GM19240 (cell line): Measurements from ENCODE around the gene SUCNR1.
A peak's percentile ranks its signal among the peaks of the same experiment; 100 is the strongest.
"Not testable (repeated sequence)": the region's sequence is repeated elsewhere in the genome, so short reads cannot be mapped to it uniquely, and the experiment has no call there.

Experiments
- DNase-seq: peaks from one replicate; pipeline ENCODE4 v3.0.0; 2011; ENCODE audit warnings: low spot score; ENCODE audit not compliant: insufficient read length

Gene SUCNR1

DNA sequence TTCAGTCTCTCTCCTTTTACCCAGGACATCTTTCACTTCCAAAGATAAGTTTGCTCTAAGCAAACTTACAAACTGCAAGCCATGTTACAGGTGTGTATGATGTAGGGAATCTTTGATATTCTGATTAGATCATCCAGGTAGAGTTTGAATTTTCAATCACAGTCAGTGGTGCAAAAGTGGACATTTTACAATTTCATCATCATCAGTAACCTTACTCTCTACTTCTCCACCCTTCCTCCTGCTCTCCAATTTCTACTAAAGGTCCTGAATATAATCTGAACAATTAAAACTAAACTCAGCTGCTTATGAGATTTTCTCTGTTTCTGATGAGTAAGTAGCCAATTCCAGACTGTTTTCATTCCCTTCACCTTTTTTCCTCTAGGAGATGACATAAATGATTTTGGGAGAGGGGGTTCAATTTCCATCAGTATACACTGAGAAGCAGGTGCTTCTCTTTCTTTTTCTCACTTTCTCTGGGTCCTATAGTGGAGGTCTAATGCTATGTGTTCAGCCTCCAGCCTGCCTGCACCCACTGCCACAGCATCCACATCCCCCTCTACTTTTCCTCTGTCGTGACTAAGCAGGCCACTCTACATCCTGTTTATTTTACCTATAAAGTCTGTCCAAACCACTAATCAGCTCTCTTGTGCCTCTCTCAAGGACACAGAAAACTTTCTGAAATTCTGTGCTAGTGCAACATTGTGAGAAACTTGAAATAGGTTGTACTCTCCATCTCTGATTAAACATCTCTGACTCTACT lies 27.6 kb downstream of the SUCNR1 start:
- no peak for DNase-seq

DNA sequence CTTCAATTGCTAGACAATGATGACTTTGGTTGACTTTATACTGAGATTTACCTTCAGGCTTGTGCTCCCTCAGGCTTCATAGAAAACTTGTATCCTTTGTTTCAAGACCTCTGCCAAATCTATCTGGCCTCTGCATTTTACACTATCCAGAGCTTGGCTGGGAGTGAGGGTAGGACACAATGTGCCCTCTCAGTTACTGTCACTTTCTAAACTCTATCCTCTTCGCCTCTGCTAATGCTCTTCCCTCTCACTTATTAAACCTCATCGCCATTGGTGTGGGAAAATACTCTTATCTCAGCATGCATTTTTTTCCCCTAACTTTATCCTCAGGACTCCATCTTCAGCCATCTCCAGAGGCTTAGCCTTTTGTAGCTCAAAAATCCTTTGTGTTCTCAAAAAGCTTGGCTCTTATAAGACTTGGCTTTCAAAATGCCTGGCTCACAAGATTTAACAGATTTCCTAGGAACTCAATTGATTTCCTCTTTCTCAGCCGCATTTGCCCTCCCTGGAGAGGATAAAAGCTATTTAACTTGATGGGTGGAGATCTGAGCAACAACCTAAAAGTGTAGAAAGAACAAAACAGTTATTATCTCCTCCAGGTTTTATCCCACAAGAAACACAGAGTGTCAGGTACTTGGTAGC lies 28.3 kb downstream of the SUCNR1 start:
- no peak for DNase-seq

- no peak for DNase-seq
Measured at GRCh38 chr3:151903501-151903991, 30.1 kb downstream of the SUCNR1 start.

DNA sequence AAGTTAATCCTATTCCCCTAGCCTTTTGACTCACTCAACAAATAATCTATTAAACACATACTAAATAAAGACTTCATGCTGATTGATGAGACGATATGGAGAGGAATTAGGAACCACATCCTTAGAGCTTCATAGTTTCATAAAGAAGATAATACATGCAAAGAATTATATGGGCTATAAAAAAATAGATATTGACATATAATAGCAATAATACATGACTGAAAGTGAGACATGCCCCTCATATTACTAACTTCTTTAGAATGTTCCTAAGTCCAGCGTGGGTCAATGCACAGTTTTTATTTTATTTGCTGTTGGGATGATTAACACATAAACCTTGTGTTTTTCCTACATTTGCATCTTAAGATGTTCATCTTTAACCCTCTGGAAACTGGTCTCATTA lies 32.2 kb downstream of the SUCNR1 start:
- DNase-seq = no peak

GRCh38 chr3:151906751-151907150 lies 33.3 kb downstream of the SUCNR1 start:
- no peak for DNase-seq

- DNase-seq = no peak
Measured at GRCh38 chr3:151908399-151908798, 35.0 kb downstream of the SUCNR1 start.

DNA sequence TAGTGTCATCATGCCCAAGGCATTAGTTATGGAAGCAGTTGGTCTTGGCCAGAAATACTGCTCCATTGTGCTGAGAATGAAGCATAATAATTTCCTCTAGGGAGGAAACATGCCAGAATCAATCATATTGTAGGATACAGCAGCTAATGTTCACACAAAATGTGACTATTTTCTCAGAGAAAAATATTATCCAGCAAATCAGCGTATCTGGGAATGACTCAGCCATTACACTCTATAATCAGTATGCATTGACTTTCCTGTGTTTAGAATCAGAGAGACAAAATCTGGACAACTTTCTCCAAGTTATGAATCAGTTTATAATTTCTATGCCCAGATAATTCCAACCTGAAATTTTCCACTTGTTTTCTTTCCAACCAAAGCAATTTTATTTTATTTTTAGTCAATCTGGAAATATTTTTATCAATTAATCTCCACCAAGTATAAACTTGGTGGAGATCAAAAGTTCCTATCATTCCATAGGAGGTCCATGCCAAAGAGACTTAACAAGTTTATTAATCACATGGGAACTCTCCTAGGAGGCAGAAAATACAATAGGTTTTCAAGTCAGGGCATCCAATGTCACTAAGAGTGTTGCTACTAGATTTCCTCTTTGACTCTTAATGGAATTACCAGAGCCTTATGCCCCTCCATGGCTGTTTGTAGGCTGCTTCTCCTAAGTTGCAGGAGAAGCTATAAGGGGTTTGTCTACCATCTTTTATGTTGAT lies 36.4 kb downstream of the SUCNR1 start:
- DNase-seq = no peak

GRCh38 chr3:151911462-151911861 lies 38.0 kb downstream of the SUCNR1 start:
- no peak for DNase-seq

GRCh38 chr3:151912028-151912427 lies 38.6 kb downstream of the SUCNR1 start:
- DNase-seq = no peak

- no peak for DNase-seq
Measured at GRCh38 chr3:151916781-151917180, 43.3 kb downstream of the SUCNR1 start.

- peak; percentile 4 for DNase-seq
Measured at GRCh38 chr3:151918253-151919029, 45.0 kb downstream of the SUCNR1 start.

DNA sequence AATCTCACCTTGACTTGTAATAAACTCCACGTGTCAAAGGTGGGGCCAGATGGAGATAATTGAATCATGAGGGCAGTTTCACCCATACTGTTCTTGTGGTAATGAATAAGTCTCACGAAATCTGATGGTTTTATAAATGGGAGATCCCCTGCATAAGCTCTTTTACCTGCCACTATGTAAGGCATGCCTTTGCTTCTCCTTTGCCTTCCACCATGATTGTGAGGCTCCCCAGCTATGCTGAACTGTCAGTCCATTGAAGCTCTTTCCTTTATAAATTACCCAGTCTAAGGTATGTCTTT lies 45.5 kb downstream of the SUCNR1 start:
- DNase-seq = no peak

- DNase-seq = no peak
Measured at GRCh38 chr3:151919446-151919845, 46.0 kb downstream of the SUCNR1 start.

DNA sequence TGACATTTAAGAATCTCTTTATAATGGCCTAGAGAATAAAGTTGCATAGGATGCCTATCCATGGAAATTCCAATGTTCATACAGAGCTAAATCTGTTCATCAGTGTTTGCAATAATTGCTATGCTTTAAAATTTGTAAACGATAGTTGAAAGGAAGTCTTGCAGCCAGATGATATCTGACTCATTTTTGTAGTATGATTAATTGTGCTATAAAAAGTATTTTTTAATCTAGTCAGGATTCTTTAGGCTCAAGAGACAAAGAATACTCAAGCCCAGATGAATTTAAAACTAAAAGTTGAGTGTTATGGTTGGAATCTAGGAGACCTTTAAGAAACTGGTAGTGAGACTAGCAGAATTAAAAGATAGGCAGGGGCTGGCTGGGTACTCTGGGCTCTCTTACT lies 50.5 kb downstream of the SUCNR1 start:
- no peak for DNase-seq

DNA sequence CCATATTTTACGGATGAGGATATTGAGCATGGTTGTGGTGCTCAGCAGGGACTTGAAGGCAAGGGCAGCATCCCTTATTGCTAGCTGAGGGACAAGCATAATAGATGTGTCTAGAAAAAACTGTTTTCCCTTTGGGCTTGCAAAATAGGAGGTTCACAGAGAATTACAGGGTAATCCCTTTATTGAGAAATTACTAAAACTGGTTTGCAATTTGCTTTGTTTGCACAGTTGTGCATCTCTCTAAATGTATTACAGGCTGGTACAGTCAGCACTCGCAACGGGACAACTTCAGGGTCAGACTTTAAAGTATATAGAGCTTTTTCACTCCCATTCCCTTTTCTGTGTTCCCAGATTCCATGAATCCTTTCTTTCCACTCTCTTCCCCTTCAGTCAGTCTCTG lies 51.3 kb downstream of the SUCNR1 start:
- no peak for DNase-seq

DNA sequence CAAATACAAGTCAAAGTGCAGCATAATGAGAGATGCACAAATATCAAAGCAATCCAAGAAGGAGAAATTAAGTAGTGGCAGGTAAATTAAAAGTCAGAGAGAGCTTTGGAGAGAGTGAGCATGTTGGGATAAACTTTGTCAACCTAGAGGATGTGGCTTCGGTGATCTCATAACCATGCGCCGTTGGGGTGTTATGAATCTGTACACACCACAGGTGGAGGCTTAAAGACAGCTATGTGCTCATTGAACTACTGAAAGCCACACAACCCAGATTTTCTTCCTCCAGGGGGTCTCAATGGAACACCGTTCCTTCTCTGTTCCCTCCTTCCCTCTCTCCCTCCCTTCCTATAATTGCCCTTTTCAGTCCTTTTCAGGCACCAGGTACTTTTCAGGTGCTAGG lies 52.0 kb downstream of the SUCNR1 start:
- DNase-seq = no peak

GRCh38 chr3:151925876-151926275 lies 52.4 kb downstream of the SUCNR1 start:
- DNase-seq = no peak

GRCh38 chr3:151926956-151927355 lies 53.5 kb downstream of the SUCNR1 start:
- no peak for DNase-seq

GRCh38 chr3:151927915-151928525 lies 54.6 kb downstream of the SUCNR1 start:
- DNase-seq = not testable (repeated sequence)

GRCh38 chr3:151931171-151931570 lies 57.7 kb downstream of the SUCNR1 start:
- no peak for DNase-seq

GRCh38 chr3:151933234-151933853 lies 59.9 kb downstream of the SUCNR1 start:
- DNase-seq = no peak
